ENCODE data around the gene GRID1.

Gene GRID1

DNA sequence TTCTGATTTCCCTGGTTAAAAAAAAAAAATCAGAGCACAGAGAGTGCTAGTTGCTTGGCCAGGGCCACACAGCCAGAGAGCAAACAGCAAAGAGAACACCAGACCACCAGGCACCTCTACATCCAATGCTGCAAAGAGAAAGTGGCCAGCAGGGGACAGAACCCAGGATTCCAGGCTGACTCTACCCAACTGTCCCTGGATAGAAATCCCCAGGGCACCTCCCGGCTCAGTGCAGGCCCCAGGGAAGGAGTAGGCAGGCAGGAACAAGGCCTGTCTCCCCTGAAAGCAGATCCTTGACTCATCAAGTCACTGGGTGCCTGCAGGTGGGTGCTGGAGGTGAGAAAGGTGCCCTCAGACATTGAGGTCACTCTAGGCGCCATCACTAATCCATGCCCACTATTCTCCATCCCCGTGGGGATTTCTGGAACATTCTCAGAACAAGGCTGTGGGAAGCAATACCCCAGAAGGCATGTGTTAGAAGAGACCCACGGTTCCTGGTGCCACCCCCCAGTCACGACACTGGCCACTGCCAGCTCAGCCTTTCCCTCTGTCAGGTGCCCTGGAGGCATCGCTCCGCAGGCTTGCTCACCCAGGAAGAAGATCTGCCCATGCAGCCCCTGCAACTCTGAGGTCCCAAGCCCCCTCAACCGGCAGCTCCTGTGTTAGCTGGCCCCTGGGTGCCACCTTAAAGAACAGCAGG lies 154.8 kb downstream of the GRID1 start:
- no peak for DNase-seq (ENCODE audit: low spot score)

DNA sequence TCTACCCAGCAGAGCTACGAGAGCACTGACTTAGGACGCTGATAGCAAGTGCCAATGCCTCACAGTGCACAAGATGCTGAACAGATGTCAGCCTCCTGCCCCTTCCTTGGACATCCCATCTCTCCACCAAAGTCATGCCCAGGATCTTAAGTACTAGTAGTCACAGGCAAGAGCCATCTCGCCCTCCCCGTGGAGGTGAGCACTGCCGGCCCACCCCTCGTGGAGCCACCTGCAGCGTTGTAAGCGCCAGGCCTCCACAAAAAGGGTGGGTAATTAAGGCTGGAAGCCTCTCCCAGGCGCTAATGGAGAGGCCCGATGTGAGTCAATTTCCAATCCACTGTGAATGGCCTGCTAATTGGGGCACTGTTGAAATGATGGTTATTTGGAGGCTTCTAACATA lies 156.2 kb downstream of the GRID1 start:
- DNase-seq (ENCODE audit: low spot score), result no peak

- DNase-seq (ENCODE audit: low spot score), result no peak
These were observed 156.9 kb downstream of the GRID1 start for GRCh38 chr10:86209726-86210125.

DNA sequence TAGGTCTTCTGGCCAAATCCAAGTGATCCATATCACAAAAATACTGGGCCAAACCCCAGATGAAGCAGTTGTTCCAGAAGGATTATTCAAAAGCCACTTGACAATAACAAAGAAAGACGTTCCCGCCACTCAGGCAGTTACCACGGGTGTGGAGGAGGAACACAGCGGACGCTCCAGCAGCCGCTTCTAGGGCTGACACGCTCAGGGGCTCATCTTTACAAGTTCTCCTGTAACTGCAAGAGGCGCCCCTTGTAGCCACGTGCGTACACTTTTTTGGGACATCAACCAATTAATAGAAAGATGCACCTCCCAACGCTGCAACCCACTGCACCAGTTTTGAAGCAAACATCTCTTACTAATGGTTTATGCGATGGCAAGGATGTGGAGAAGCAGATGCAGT lies 159.4 kb downstream of the GRID1 start:
- no peak for DNase-seq (ENCODE audit: low spot score)

DNA sequence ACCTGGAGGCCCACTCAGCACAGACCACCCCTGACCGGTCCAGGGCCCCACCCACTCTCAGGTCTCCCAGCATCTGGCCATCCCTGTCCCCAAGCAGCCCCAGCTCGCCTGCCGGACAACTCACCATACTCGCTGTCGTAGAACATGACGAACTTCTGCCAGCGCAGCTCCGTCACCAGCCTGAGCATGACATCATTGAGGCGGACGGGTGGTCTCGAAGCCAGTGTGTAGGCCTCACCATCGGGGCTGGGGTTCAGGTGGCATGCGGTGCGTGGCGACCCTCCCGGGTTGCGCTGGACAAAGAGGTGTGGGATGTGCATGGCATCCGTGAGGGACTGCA lies 160.4 kb downstream of the GRID1 start:
- DNase-seq (ENCODE audit: low spot score), result no peak

DNA sequence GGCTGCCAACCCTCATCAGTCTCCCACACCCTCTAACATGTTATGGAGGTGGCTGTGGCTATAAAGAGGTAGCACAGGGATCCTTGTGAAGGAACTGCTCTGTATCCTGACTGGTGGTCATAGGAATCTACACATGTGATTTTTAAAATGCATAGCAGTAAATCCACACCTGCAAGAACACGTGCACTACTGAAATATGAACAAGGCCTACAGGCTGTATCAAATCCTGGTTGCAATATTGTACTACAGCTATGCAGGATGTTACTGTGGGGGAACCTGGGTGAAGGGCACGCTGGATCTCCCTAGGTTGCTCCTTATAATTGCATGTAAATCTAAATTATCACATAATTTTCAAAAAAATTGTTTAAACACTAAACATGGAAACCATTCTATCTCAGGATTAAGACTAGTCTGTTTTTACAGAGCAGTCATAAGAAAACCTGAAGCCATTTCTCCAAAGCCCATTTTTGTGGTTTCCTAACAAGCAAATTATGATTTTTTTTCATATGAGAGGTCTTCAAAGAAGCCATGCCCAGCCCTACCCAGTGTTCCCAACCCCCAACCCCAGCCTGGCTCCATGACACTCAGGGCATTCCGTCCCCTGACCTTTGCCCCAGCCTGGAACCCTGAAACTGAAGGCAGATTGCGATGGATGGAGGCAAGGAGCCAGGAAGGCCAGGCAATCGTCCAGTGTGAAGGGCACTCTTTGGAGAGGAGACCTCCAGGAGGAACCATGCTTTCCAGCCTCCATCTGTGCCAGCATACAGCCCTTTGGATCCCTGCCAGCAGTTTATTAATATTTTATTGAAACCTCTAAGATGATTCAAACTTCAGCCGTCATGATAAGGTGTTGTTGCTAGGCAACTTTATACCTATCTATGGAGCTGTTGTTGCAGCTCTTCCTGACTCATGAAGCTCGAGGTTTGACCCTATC lies 161.0 kb downstream of the GRID1 start:
- no peak for DNase-seq (ENCODE audit: low spot score)

GRCh38 chr10:86204421-86205305 lies 161.9 kb downstream of the GRID1 start:
- no peak for DNase-seq (ENCODE audit: low spot score)

GRCh38 chr10:86203162-86203905 lies 163.3 kb downstream of the GRID1 start:
- DNase-seq (ENCODE audit: low spot score), result no peak

GRCh38 chr10:86202226-86202735 lies 164.3 kb downstream of the GRID1 start:
- no peak for DNase-seq (ENCODE audit: low spot score)

GRCh38 chr10:86200867-86201266 lies 165.7 kb downstream of the GRID1 start:
- no peak for DNase-seq (ENCODE audit: low spot score)

GRCh38 chr10:86200269-86200668 lies 166.3 kb downstream of the GRID1 start:
- DNase-seq (ENCODE audit: low spot score), result no peak

- DNase-seq (ENCODE audit: low spot score), result no peak
These were observed 167.6 kb downstream of the GRID1 start for GRCh38 chr10:86199041-86199440.

DNA sequence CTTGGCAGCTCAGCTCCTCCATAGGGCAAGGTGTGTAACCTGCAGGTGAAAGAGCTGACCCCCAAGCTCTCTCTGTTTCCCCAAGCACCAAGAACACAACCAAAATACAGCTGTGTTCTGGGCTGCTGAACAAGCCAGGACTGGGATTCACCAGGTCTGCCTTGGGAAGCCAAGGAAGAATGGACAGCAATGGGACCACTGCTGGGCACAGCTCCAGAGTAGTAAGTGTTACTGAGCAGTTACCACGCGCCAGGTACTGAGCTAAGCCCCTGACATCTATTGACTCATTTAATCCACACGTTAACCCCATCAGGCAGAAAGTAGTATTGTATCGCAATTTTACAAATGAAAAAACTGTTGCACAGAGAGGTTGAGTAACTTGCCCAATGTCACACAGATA lies 168.3 kb downstream of the GRID1 start:
- DNase-seq (ENCODE audit: low spot score), result peak; percentile 17

DNA sequence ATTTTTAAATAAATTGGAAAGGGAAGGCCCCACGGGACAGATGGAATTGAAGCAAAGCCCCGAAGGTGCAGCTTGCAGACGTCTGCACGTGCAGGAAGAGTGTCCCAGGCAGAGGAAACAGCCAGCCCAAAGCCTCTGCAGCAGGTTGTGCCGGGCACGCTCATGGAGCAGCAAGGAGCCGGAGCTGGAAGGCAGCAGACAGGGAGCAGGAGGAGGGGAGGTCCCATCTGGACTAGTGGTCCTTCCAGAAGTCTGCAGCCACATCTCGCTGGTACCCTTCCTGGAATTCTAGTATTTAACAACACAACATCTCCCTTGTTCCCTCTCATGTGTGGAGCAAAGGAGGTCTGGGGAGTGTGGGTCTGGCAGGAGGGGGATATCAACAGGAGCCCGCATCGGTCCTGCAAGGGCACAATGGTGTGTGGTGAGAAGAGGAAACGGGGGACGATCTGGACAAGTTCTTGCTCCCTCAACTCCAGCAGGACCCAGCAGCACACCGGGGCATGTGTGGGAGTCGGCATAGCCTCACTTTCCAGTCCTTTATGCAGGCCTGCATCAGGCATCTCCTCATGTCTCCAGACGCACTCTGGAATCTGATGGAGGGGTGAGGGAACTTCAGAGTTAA lies 169.3 kb downstream of the GRID1 start:
- peak; percentile 48 for DNase-seq (ENCODE audit: low spot score)

- peak; percentile 53 for DNase-seq (ENCODE audit: low spot score)
These were observed 171.0 kb downstream of the GRID1 start for GRCh38 chr10:86195521-86196157.

GRCh38 chr10:86194684-86195083 lies 171.9 kb downstream of the GRID1 start:
- peak; percentile 36 for DNase-seq (ENCODE audit: low spot score)

GRCh38 chr10:86193841-86194240 lies 172.8 kb downstream of the GRID1 start:
- peak; percentile 34 for DNase-seq (ENCODE audit: low spot score)

GRCh38 chr10:86192691-86193090 lies 173.9 kb downstream of the GRID1 start:
- peak; percentile 55 for DNase-seq (ENCODE audit: low spot score)

- no peak for DNase-seq (ENCODE audit: low spot score)
These were observed 174.4 kb downstream of the GRID1 start for GRCh38 chr10:86192147-86192546.

DNA sequence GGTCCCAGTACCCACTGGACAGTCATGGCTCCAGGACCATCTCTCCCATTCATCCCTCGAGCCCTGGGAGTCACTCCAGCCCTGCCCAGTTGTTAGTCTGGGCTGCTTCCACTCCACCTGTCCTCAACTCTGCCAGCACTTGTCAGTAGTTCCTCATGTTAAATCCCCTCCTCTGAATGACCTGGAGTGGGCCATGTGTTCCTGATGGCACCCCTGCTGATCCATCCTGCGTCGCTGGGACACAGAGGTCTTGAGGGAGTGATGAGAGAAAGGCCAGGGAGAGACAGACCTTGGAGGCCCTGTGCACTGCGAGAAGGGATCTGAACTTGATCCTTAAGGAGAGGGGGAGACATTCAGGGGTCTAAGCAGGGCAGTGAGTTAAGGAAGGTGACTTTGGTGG lies 174.9 kb downstream of the GRID1 start:
- no peak for DNase-seq (ENCODE audit: low spot score)
